ENCODE results near the gene ASB15.

ASB15 gene

DNA sequence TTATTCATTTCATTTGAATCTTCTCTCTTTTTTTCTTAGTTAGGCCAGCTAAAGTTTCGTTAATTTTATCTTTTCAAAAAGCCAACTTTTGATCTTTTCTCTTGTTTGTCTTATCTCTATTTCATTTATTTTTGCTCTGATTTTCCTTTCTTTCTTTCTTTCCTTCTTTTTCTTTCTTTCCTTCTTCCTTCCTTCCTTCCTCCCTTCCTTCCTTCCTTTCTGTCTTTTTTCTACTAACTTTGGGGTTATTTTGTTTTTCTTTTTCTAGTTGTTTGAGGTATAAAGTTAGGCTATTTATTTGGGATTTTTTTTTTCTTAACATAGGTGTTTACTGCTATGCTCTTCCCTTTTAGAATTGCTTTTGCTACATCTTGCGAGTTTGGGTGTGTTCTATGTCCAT lies 13.2 kb upstream of the ASB15 start:
- H3K4me3 ChIP-seq: no peak overlapping the region
- H3K27ac ChIP-seq: no peak overlapping the region

DNA sequence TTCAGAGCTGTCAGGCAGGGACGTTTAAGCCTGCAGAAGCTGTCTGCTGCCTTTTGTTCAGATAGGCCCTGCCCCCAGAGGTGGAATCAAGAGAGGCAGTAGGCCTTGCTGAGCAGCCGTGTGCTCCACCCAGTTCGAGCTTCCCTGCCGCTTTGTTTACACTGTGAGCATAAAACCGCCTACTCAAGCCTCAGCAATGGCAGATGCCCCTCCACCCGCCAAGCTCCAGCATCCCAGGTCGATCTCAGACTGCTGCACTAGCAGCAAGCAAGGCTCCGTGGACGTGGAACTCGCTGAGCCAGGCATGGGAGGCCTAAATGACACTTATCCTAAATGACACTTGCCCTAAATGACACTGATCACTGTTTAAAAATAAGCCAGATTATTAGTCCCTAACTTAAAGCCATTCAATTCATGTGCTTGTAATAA lies 6.8 kb upstream of the ASB15 start:
- no peak overlapping the region for H3K4me3 ChIP-seq
- no peak overlapping the region for H3K27ac ChIP-seq

DNA sequence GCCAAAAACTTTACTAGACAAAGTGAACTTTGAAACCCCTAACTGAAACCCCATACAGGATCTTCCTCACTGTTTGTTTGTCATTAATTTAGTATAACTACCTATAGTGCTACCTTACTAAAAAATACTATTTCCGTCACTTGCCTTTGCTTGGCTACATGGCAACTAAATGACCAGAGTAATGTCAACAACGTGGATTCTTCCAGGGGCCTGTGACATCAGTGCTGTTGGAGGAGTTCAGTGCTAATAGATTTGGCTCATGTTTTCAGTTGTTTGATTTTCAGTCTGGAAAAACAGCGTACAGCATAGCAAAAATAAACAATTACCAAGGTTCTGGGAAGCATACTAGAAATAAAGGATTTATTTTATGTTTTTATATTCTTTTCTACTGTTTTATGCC lies 3.0 kb upstream of the ASB15 start:
- Histone ChIP-seq H3K27ac (no peak overlapping the region), H3K4me3 (no peak overlapping the region)

DNA sequence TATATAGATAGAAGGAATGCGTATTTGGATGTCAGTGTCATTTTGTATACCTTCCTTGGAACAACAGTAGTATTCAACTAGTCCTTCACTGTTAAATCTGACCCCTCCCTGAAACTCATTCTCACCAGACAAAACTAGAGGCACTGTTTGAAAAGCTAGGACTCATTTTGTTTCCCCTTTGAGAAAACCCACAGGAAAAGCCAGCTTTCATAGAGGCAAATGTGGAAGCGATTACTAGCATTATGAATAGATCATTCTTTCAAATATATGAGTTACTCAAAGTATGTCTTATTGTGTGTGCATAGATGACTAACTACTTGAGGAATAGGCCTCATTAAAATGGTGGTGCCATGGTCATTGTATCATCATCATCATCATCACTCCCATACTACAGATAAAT lies 1.9 kb upstream of the ASB15 start:
- no peak overlapping the region for H3K4me3 ChIP-seq
- no peak overlapping the region for H3K27ac ChIP-seq

DNA sequence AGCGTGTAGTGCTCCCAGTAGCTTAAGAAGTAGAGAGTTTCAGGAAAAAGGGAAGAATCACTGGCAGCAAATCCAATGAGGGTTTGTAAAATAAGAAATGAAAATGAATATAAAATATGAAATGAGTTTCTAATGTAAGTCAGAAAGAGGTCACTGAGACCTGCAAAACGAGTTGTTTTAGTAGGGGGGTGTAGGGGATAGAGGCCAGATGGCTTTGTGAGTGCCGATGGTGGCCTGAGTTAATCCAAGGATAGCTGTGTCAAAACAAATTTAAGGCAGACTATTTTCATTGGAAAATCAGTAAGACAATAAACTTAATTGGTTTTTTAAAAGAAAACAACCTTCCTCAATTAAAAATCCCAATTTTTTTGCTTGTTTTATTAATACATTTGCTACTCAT lies 745 bp upstream of the ASB15 start:
- Histone ChIP-seq H3K27ac (no peak overlapping the region), H3K4me3 (no peak overlapping the region)

DNA sequence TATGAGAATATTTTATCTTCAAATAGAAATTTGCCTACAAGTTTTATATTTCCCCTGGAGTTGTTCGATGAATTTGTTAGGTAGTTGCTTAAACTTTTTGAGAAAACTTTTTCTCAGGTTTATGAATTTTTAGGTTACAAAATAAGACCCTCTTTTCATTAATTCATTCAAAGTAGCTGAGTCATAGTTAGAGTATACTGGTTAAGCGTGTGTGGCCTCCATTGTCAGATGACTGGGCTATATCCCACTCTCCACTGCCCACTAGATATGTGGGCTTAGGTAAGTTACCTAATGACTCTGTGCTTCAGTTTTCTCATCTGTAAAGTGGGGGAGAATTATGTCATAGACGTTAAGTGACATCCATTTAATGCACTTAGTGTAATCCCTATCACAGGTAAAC lies 1.0 kb downstream of the ASB15 start:
- Histone ChIP-seq H3K27ac (no peak overlapping the region), H3K4me3 (no peak overlapping the region)

DNA sequence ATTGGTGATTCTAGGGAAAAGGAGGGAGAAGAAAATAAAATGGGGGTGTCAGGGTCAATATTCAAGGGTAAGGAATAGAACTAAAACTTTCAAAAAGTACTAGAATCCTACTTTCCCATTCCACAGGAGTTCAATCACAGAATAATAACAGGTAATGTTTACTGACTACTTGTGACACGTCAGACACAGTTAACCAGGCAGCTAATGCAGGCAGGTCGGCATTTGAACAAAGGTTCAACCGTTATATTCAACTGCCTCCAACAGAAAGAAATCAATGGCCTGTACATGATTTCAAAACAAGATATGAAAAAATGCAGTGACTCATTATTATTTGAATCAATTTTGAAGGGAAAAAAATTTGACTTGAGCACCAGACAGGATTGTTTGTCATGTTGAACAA lies 3.1 kb downstream of the ASB15 start:
- Histone ChIP-seq H3K4me3 (no peak overlapping the region), H3K27ac (no peak overlapping the region)

DNA sequence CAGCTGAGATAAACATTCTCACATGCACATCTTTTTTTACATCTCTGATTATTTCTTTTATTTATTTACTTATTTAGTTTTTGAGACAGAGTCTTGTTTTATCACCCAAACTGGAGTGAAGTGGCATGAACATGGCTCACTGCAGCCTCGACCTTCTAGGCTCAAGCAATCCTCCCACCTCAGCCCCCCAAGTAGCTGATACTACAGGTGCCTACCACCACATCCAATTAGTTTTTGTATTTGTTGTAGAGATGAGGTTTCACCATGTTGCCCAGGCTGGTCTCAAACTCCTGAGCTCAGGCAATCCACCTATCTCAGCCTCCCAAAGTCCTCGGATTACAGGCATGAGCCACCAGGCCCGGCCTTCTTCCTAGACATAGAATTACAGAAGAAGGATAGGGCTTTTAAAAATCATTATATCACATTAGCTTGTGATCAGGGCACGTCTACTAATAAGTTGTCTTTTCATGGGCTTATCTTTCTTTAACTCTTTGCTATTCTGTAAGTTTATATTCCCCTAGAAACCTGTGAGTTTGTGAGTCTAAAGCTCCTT lies 5.9 kb downstream of the ASB15 start:
- H3K27ac ChIP-seq: no peak overlapping the region

DNA sequence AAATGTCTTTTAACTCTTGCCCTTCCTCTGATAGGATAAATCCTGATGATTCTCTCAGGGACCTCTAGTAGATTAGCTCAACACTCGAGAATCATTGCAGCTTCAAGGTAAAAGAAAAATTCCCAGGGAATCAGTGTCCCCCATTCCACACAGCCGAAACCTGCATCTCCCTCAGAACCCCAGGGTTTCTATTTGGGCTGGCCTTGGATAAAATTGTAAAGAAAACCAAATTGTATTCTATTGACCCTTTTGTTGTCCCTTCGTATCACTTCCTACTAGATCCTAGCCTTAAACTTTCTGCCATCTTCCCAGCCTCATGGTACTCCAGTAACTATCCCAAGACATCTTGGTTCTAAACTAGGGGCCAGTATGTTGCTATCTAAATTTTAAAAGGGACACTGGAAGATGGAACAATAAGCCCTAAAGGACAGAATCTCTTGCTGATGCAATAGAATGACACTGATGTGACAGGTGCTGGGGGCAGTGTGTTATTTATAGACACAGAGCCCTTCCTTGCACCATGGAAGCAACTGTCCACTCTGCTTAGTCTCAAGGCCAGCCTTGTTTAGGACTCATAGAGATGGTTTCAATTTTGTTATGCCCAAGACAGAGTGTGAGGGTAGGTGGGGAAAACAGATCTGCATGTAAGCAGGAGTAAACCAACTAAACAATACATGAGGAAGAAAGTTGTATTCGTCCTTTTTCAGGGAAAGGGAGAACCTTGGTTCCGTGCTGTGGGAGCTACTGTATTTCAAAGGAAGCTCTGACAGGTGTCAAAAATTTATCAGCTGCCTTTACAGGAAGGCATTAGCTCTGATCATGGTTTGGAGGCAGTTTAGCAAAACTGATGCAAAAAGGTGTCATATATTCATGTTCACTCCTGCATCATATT lies 7.6 kb downstream of the ASB15 start:
- Histone ChIP-seq H3K4me3 (no peak overlapping the region), H3K27ac (no peak overlapping the region)

More for the DNA sequence above, 5.9 kb downstream of the ASB15 start:
- H3K4me3 ChIP-seq: no peak overlapping the region

DNA sequence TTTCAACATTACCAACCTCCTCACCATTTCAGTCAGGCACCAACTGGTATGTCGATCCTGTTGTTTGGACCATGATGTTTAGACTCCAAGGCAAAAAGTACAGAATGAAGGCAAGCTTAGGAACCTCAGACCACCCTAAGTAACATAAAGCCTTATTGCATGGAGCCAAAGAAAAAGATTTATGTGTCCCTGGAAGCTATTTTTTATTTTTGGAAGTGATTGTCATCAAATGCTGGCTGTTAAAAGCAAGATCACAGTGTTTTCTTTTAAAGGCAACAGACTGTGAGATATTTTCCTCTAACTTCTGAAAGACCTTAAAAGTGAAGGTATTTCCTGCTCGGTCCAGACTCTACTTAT lies 8.2 kb downstream of the ASB15 start:
- no peak overlapping the region for H3K4me3 ChIP-seq
- no peak overlapping the region for H3K27ac ChIP-seq

DNA sequence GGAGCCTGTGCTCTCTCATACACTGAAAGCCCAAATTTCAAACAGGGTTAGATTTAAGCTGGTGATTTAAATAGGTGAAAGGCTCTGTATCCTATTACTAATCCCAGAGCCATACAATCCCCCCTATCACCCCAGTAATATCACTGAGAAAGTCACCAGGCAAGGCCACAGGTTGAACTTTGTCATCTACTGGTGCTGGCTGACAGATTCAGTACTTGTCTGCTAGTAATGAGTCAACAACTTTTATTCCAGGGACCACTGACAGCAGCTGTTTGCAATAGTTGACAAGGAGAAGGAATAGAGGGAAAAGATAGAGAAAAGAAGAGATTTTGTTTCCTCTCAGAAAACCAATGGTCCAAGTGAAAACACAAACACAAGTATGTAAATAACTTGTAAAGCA lies 10.4 kb downstream of the ASB15 start:
- Histone ChIP-seq H3K27ac (no peak overlapping the region), H3K4me3 (no peak overlapping the region)

DNA sequence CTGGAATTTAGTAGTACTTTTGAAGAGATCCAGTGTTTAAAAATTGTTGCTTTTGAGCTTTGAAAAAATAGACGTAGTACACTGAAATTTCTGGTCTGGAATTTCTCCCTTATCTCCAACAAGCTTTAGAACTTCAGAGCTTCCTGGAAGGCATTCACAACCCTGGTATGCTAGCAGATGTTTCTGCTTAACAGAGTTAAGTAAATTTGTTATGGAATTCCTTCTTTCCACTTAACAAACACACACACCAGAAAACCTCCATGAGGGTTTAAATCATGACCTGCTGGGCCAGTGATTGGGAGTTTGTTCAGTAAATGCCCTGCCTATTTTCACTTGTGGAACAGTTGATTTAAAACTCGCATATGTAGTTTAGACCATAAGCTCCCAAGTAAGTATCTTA lies 13.7 kb downstream of the ASB15 start:
- H3K27ac ChIP-seq: no peak overlapping the region
- no peak overlapping the region for H3K4me3 ChIP-seq

DNA sequence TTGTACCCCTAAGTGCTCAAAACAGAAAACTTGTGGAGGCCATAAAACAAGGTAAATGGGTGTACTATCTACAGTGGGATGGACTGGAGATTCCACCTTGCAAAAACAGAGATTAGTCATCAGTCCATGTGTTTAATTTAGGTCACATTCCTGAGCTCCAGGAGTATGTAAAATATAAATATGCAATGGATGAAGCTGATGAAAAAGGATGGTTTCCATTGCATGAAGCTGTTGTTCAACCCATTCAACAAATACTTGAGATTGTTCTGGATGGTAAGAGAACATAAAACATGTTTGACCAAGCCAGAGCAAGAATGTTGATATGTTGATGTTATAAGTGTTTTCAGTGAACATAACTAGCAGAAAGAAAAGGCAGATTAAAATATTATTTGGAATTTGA lies 14.6 kb downstream of the ASB15 start:
- Histone ChIP-seq H3K27ac (no peak overlapping the region), H3K4me3 (no peak overlapping the region)

DNA sequence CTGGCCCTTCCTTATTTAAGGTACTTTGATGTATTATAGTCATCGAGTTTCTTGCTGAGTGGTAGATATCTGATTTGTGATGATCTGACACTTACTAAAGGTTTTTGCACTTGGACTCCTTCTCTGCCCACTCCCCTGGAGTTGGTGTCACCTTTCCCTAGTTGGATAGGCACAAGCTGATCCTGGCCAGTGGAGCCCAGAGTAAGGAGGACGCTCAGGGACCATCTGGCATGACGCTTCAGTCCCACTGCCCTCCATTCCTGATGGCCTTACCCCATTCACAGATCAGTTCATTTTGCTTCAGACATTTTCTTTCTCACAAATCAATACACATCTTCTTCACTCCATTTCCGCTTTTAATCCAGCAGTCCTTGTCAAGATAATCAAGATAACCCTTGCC lies 20.1 kb downstream of the ASB15 start:
- Histone ChIP-seq H3K4me3 (no peak overlapping the region), H3K27ac (no peak overlapping the region)

DNA sequence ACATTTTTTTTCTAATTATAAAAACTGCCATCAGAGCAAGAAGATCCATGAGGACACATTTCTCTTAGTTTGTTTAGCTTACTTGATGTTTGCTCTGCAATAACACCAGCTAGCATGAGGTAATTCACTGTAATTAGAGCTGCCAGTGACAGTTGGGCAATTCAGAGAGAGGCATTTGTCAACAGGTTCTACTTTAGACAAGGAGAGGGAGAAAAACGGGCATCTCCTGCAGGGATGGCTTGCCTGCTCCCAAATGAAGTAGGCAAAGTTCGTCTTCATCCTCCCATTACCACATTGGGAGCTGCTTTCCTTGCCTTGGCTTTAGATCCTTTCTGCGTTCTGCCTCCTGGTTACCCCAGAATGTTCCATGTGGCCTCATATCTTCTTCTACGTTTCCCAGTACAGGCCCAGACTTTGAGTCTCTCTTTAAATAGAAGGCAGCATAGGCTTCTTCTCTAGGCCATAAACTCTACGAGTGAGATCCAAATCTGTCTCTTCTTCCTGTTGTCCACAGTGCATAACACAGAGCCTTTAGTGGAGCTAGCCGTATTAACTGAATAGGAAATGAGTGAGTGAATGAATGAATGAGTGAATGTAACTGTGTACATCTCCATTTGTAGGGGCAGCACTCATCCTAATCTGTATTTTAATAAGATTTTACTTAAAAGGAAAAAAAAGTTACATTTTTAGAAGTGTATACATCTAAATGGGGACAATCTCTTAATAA lies 21.2 kb downstream of the ASB15 start:
- H3K4me3 ChIP-seq: no peak overlapping the region
- no peak overlapping the region for H3K27ac ChIP-seq

DNA sequence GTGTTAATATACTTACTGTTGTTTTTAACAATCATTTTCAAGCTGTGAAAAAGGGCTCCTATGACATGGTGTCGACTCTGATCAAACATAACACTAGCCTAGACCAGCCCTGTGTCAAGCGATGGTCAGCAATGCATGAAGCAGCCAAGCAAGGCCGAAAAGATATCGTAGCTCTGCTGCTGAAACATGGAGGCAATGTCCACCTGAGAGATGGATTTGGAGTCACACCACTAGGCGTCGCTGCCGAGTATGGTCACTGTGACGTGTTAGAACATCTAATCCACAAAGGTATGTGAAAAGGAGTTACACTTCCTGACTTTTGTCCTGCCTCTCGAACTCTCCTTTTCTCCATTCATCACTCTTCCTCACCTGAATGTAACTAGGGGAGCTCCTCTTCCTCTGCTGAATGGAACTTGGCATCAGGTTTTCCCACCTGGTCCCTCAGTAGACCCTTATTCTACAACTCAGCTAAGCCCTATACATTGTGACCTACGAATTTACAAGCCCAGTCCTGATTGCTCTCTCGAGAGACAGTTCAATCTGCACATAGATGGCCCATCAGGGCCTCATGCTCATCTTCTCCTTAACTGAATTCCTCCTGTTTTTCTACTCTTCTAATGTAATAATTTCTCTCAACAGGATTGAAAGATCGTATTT lies 23.0 kb downstream of the ASB15 start:
- Histone ChIP-seq H3K27ac (no peak overlapping the region), H3K4me3 (no peak overlapping the region)

DNA sequence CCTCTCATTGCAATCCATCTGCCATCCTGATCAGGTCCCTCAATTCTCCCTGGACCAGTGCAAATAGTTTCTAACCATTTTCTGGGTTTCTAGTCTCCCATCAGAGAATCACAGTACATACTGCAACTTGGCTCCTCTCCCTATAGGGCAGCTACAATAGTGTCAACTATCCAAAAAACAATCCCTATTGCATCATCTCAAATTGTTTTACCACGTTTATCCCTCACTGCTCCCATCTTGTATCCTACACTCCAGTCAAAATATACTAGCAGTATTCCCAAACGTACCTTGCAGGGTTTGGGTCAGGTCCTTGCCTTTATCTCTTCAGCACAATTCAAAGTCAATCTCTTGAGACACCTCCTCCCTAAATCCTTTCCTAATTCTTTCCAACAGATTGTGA lies 23.6 kb downstream of the ASB15 start:
- Histone ChIP-seq H3K27ac (no peak overlapping the region), H3K4me3 (no peak overlapping the region)

DNA sequence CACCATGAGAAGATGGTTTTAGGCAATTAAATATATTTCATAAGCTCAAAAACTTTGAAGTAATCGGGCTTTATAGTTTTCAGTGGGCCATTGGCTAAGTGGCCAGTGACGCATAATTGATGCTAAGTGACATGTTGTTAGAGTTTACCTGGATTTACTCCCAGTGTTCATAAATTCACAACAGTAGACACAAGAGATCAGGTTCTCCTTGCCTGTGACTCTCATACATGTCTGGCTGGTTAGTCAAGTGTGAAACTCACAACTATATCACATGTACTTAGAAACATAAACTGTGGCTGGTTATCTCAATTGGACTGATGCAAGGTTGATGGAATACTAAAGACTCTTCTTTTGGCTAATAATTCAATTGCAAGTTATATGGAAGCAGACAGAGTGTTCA lies 26.2 kb downstream of the ASB15 start:
- Histone ChIP-seq H3K4me3 (no peak overlapping the region), H3K27ac (no peak overlapping the region)

DNA sequence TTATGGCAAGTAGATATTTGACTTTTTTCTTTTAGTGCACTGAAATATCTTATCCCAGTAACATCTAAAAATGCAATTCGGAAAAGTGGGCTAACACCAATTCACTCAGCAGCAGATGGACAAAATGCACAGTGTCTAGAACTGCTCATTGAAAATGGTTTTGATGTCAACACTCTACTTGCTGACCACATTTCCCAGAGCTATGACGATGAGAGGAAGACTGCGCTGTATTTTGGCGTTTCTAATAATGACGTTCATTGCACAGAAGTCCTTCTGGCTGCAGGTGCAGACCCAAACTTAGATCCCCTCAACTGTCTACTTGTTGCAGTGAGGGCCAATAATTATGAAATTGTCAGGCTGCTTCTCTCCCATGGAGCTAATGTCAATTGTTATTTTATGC lies 27.2 kb downstream of the ASB15 start:
- no peak overlapping the region for H3K27ac ChIP-seq

DNA sequence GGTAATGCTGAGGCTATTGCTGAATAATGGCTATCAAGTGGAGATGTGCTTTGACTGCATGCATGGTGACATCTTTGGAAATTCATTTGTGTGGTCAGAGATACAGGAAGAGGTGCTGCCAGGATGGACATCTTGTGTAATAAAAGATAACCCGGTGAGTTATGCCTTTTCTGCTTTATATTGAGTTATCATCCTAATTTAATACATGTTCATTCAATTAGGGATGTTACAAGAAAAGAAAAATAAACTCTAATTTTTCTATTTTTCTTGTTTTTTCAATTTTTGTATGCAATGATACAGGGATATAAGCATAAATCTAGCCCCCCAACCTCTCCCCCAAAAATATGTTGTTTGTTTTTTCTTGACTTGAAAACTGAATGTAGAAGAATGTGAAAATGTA lies 27.7 kb downstream of the ASB15 start:
- H3K4me3 ChIP-seq: no peak overlapping the region
- no peak overlapping the region for H3K27ac ChIP-seq

More for the DNA sequence above, 27.2 kb downstream of the ASB15 start:
- no peak overlapping the region for H3K4me3 ChIP-seq

DNA sequence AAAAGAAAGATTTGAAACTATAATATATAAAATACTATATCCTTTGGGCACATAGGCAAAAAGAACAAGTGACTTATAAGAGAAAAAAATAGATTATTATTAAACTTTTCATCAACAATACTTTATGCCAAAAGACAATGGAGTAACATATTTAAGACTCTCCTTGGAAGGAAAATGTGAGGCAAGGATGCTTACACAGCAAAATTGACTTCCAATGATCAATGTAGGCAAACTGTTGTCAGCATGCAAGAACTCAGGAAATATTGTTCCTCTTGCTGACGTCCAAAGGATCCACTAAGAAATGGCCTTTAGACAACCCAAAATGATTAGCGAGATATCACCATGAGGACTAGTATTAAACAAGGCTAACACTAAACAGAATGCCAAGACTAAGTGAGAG lies 31.2 kb downstream of the ASB15 start:
- Histone ChIP-seq H3K4me3 (no peak overlapping the region), H3K27ac (no peak overlapping the region)

Measured in skin epidermis (tissue), 12 donors.